Common myeloid progenitor, CD34-positive (primary cell): ENCODE results near the gene FSTL5.

Experiments used
- CTCF ChIA-PET: fragments of 350-600 bp; sonication (Branson Sonifier 250); formaldehyde crosslinking; loops from one replicate; lab custom pipeline; 2021; ENCODE audit warnings: antibody characterized with exemption; lab: Charles Lee
- POLR2A ChIA-PET: fragments of 350-600 bp; sonication (Branson Sonifier 250); formaldehyde crosslinking; loops from one replicate; lab custom pipeline; 2021; ENCODE audit warnings: antibody characterized with exemption; lab: Charles Lee
- DNase-seq, 3 donors: peaks; one replicate each; pipeline versions ENCODE4 v3.0.0 to v3.0.0-alpha.2; 2013
- H3K27ac ChIP-seq, 2 experiments: 1 replicate in 1 of 2; 2 replicates in 1 of 2; pipeline ENCODE4 v1.7.0; 2013; ENCODE audit warnings: inconsistent platforms in 2 of 2, low read length in 2 of 2, mild to moderate bottlenecking in 2 of 2, low read depth in 1 of 2, moderate library complexity in 1 of 2; ENCODE audit not compliant: severe bottlenecking in 2 of 2, insufficient read depth in 1 of 2, poor library complexity in 1 of 2
- H3K27me3 ChIP-seq, 5 experiments: replicated peaks in 2 of 5; 1 replicate in 3 of 5; 2 replicates in 2 of 5; pipeline versions ENCODE4 v1.6.1 to v1.7.0; 2013; ENCODE audit warnings: low read length in 4 of 5, mild to moderate bottlenecking in 2 of 5, moderate library complexity in 2 of 5, inconsistent platforms in 1 of 5; ENCODE audit not compliant: insufficient read depth in 5 of 5, control insufficient read depth in 4 of 5
- H3K36me3 ChIP-seq, 4 experiments: 1 replicate in 2 of 4; 2 replicates in 2 of 4; pipeline versions ENCODE4 v1.6.1 to v1.7.0; 2013; ENCODE audit warnings: low read length in 3 of 4, control low read depth in 1 of 4, mild to moderate bottlenecking in 1 of 4; ENCODE audit not compliant: control insufficient read depth in 4 of 4, insufficient read depth in 4 of 4
- H3K4me1 ChIP-seq, 4 experiments: 1 replicate in 3 of 4; 2 replicates in 1 of 4; pipeline versions ENCODE4 v1.6.1 to v1.7.1; 2013; ENCODE audit warnings: low read length in 3 of 4, mild to moderate bottlenecking in 3 of 4, control low read depth in 1 of 4, inconsistent platforms in 1 of 4, moderate library complexity in 1 of 4; ENCODE audit not compliant: control insufficient read depth in 4 of 4, insufficient read depth in 4 of 4; ENCODE audit errors: control extremely low read depth in 1 of 4
- H3K4me3 ChIP-seq, 7 experiments: 1 replicate in 4 of 7; 2 replicates in 3 of 7; pipeline versions ENCODE4 v1.5.1 to v1.7.0; 2013; ENCODE audit warnings: mild to moderate bottlenecking in 7 of 7, low read length in 6 of 7, moderate library complexity in 6 of 7, inconsistent platforms in 2 of 7, low read depth in 2 of 7, control low read depth in 1 of 7; ENCODE audit not compliant: insufficient read depth in 4 of 7, control insufficient read depth in 1 of 7; ENCODE audit errors: extremely low read depth in 1 of 7
- H3K9me3 ChIP-seq, 5 experiments: 1 replicate in 4 of 5; 2 replicates in 1 of 5; pipeline versions ENCODE4 v1.6.1 to v1.7.1; 2013; ENCODE audit warnings: low read length in 4 of 5, mild to moderate bottlenecking in 2 of 5, inconsistent platforms in 1 of 5, low read depth in 1 of 5, moderate library complexity in 1 of 5; ENCODE audit not compliant: control insufficient read depth in 4 of 5, insufficient read depth in 2 of 5; ENCODE audit errors: control extremely low read depth in 1 of 5
- WGBS: methylation state at CpG from one replicate; pipeline ENCODE4 v1.1.5; 2013; ENCODE audit not compliant: insufficient coverage; 5-methylcytosine and 5-hydroxymethylcytosine counted together

FSTL5 gene

DNA sequence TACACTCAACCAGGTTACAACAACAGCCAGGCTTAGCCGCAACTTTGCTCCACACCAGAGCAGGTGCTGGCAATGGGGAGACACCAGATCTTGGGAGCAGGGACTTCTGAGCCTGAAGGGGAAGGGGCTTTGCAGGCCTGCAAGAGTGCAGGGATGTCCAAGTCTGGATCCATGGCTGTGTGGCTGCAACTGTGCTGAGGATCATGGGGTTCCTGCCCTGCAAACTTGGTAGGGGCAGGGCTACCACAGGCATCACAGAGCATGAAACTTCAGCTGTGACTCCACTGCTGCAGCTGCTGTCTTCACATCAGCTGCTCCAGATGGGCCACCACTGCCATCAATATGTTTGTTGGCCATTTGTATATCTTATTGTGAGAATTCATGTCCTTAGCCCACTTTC is 340.4 kb downstream of the FSTL5 start:
- 100% methylated on average over 1 of the region's 1 CpG for WGBS
- POLR2A ChIA-PET, result no interaction called here
- DNase-seq, result no peak
- no peak overlapping the region for H3K4me3 ChIP-seq
- H3K36me3 ChIP-seq, result no peaks in the 10 kb centered on the region
- no peaks in the 10 kb centered on the region for H3K27me3 ChIP-seq
- H3K27ac ChIP-seq, result no peak overlapping the region
- H3K4me1 ChIP-seq, result no peaks in the 10 kb centered on the region
- H3K9me3 ChIP-seq, result peaks cover 0 to 7% (median 0%) of the 10 kb centered on the region in 5 experiments
- CTCF ChIA-PET, result interaction anchor here (0.8 kb wide), 1 partner anchor 43 kb away, joined by 3 read pairs; no protein-coding TSS in a partner anchor

DNA sequence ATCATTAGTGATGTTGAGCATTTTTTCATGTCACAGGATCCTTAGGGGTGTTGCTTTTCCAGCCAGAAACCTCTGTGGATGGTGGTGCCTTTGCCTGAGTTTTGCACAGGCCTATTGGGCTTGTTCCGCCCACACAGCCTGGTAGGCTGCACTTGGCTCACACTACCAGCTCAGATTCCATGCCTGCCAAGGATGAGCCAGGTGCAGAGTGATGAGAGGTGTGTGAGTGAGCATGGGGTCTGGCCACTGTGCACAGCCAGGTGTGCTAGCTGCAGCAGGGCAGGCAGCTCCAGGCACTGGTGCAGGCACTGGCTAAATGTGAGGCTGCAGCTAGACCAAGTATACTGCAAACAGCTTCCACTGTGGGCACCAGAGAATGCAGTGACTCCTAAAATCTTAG is 341.6 kb downstream of the FSTL5 start:
- Histone ChIP-seq H3K27ac (no peak overlapping the region), H3K4me3 (no peak overlapping the region), H3K27me3 (no peaks in the 10 kb centered on the region), H3K36me3 (no peaks in the 10 kb centered on the region), H3K9me3 (peaks cover 0 to 7% (median 0%) of the 10 kb centered on the region in 5 experiments), H3K4me1 (no peaks in the 10 kb centered on the region)
- no CpG with 5 or more reads among the region's 1 CpG for WGBS
- ChIA-PET CTCF (no interaction called here), POLR2A (no interaction called here)
- no peak for DNase-seq

DNA sequence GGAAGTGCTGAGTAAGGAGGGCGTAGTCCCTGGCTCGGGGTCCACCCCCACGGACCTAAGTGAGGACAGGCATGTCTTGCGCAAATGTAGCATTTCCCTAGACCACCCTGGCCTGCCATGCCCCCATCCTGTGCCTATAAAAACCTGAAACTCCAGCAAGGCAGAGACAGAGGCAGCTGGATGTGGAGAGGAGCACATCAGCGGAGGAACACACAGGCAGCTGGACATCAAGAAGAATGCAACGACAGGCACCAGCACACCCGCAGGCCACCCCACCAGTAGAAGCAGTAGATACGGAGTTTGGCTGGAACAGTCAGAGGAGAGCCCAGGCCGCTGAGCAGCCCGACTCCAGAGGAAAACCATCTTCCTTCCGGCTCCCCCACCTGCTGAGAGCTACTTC is 345.9 kb downstream of the FSTL5 start:
- Histone ChIP-seq H3K9me3 (peaks cover 0 to 6% (median 0%) of the 10 kb centered on the region in 5 experiments), H3K27ac (no peak overlapping the region), H3K36me3 (no peaks in the 10 kb centered on the region), H3K27me3 (no peaks in the 10 kb centered on the region), H3K4me1 (no peaks in the 10 kb centered on the region), H3K4me3 (no peak overlapping the region)
- POLR2A ChIA-PET, result no interaction called here
- CTCF ChIA-PET, result no interaction called here
- DNase-seq, result no peak
- WGBS, result 82% methylated on average over 9 of the region's 11 CpGs

DNA sequence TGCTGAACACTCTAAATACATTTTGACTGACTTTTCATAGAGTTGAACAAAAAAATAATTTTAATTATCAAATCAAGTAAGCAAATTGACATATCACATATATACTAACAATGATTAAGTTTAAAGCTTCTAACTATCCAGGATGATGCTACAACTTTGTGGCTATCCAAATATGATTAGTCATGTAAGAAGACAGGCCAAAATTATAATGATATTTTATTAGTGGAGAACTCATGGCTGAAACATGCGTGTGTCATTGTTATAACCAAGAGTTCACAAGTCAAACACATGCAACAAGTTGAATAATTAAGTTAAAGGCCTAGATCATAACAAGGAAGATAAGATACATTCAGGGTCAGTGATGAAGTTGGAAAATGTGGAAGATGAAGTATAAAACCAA is 346.8 kb downstream of the FSTL5 start:
- Histone ChIP-seq H3K27ac (no peak overlapping the region), H3K4me1 (no peaks in the 10 kb centered on the region), H3K4me3 (no peak overlapping the region), H3K27me3 (no peaks in the 10 kb centered on the region), H3K9me3 (no peaks in the 10 kb centered on the region), H3K36me3 (no peaks in the 10 kb centered on the region)
- no peak for DNase-seq
- ChIA-PET POLR2A (no interaction called here), CTCF (no interaction called here)
- no CpG with 5 or more reads among the region's 1 CpG for WGBS

DNA sequence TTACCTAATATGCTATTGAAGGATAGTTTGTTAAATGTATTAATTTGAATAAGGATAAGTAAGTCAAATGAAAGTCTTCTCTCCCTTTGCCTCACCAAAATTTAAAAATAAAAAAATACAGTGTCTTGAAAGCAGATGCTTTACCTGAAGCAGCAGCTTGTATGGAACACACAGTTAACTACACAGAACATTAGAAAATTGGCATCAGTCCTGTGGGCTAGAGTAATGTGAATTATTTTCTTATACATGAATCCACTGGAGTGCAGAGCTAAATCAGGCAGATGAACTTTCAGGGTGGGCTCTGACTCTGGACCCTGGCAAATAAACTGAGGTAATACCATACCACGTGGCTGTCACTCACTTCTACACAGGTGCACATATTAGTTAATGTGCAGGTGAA is 348.0 kb downstream of the FSTL5 start:
- Histone ChIP-seq H3K27me3 (no peaks in the 10 kb centered on the region), H3K4me3 (no peak overlapping the region), H3K9me3 (no peaks in the 10 kb centered on the region), H3K36me3 (no peaks in the 10 kb centered on the region), H3K4me1 (no peaks in the 10 kb centered on the region), H3K27ac (no peak overlapping the region)
- WGBS, result no CpG with 5 or more reads among the region's 1 CpG
- DNase-seq, result no peak
- ChIA-PET CTCF (no interaction called here), POLR2A (no interaction called here)

DNA sequence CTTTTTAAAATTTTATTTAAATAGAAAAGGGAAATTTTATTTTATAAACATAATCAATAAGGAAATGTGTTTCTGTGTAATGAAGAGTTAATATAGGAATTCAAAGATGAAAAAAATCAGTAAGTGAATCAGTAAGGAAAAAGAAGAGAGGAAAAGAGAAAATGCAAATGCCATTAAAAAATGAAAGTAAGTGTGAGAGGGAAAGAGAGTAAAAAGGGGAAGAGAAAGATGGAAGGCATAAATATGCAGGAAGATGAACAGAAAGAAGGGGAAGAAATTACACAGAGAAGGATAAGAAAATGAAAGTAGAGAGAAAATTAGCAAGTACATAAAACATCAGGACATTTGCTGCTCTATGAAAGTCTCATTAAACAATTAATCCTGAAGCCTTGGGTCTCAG is 349.9 kb downstream of the FSTL5 start:
- H3K27ac ChIP-seq, result no peak overlapping the region
- no peak overlapping the region for H3K4me3 ChIP-seq
- no peaks in the 10 kb centered on the region for H3K4me1 ChIP-seq
- POLR2A ChIA-PET, result no interaction called here
- DNase-seq, result no peak
- H3K36me3 ChIP-seq, result no peaks in the 10 kb centered on the region
- no peaks in the 10 kb centered on the region for H3K9me3 ChIP-seq
- CTCF ChIA-PET, result no interaction called here
- no peaks in the 10 kb centered on the region for H3K27me3 ChIP-seq

DNA sequence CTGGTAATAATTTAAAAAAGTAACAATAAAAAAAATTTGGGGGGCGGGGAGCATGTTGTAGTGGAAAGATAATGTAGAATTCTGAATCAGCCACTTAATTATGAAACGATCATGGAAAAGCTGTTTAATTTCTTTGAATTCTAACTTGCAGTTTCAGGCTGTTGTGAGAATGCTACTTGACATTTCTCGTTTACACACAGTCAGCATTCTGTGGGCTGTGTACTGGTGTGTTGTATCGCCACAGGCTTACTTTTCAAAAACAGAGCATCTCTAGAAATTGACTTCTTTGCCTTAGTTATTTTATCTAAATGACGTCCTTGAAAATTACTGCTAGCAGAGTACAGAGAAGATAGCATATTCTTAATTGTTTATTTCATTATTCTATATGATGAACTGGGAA is 350.4 kb downstream of the FSTL5 start:
- no peaks in the 10 kb centered on the region for H3K4me1 ChIP-seq
- H3K4me3 ChIP-seq, result no peak overlapping the region
- H3K36me3 ChIP-seq, result no peaks in the 10 kb centered on the region
- no peaks in the 10 kb centered on the region for H3K9me3 ChIP-seq
- ChIA-PET CTCF (no interaction called here), POLR2A (no interaction called here)
- no peaks in the 10 kb centered on the region for H3K27me3 ChIP-seq
- no peak overlapping the region for H3K27ac ChIP-seq
- DNase-seq, result no peak
- WGBS, result 86% methylated on average over 1 of the region's 5 CpGs
